Neuronal stem cell (in vitro differentiated cells): ENCODE data around the gene CSNK2B.
A peak's percentile ranks its signal among the peaks of the same experiment; 100 is the strongest.
"Not testable (repeated sequence)": the region's sequence is repeated elsewhere in the genome, so short reads cannot be mapped to it uniquely, and the experiment has no call there.

Source experiments
- DNase-seq: peaks from one replicate; pipeline ENCODE4 v3.0.0-alpha.2; 2013; ENCODE audit warnings: low spot score
- H2AFZ ChIP-seq: one replicate; pipeline ENCODE4 v1.6.1; 2013; ENCODE audit warnings: mild to moderate bottlenecking, low read length, inconsistent platforms
- H2AK5ac ChIP-seq: 2 replicates; pipeline ENCODE4 v1.6.1; 2013; ENCODE audit warnings: low read depth, mild to moderate bottlenecking, inconsistent platforms, low read length, moderate library complexity, mixed read lengths
- H2BK120ac ChIP-seq: 2 replicates; pipeline ENCODE4 v1.6.1; 2013; ENCODE audit warnings: low read depth, mild to moderate bottlenecking, inconsistent platforms, low read length, moderate library complexity, mixed read lengths
- H2BK12ac ChIP-seq: one replicate; pipeline ENCODE4 v1.6.1; 2013; ENCODE audit warnings: low read length, inconsistent platforms
- H2BK15ac ChIP-seq: 2 replicates; pipeline ENCODE4 v1.6.1; 2013; ENCODE audit warnings: mild to moderate bottlenecking, low read length, inconsistent platforms, mixed read lengths
- H2BK5ac ChIP-seq: one replicate; pipeline ENCODE4 v1.6.1; 2013; ENCODE audit warnings: inconsistent platforms, mild to moderate bottlenecking, low read length, moderate library complexity
- H3K14ac ChIP-seq: one replicate; pipeline ENCODE4 v1.6.1; 2013; ENCODE audit warnings: low read length, inconsistent platforms
- H3K18ac ChIP-seq: 2 replicates; pipeline ENCODE4 v1.6.1; 2013; ENCODE audit warnings: low read length, inconsistent platforms
- H3K23ac ChIP-seq: 2 replicates; pipeline ENCODE4 v1.6.1; 2013; ENCODE audit warnings: low read depth, mild to moderate bottlenecking, mixed read lengths, low read length, inconsistent platforms; ENCODE audit not compliant: poor library complexity
- H3K27ac ChIP-seq: replicated peaks from 3 replicates; pipeline ENCODE4 v1.5.1; 2013; ENCODE audit warnings: low read length, inconsistent platforms
- H3K27me3 ChIP-seq, 3 experiments: 2 replicates each; pipeline ENCODE4 v1.6.1; 2013; ENCODE audit warnings: low read length in 3 of 3, mild to moderate bottlenecking in 2 of 3, inconsistent platforms in 1 of 3, low read depth in 1 of 3, mixed read lengths in 1 of 3, moderate library complexity in 1 of 3; ENCODE audit not compliant: control insufficient read depth in 3 of 3, insufficient read depth in 3 of 3
- H3K36me3 ChIP-seq, 2 donors: replicated peaks in 1 of 2; 2 replicates each; pipeline ENCODE4 v1.6.1; 2013; ENCODE audit warnings: low read length in 2 of 2; ENCODE audit not compliant: control insufficient read depth in 2 of 2, insufficient read depth in 2 of 2
- H3K4ac ChIP-seq: 2 replicates; pipeline ENCODE4 v1.6.1; 2013; ENCODE audit warnings: inconsistent platforms, mild to moderate bottlenecking, low read length, moderate library complexity
- H3K4me1 ChIP-seq, 2 donors: 1 replicate in 1 of 2; 2 replicates in 1 of 2; pipeline ENCODE4 v1.6.1; 2013; ENCODE audit warnings: low read length in 2 of 2, low read depth in 1 of 2; ENCODE audit not compliant: control insufficient read depth in 2 of 2, insufficient read depth in 1 of 2
- H3K4me2 ChIP-seq: one replicate; pipeline ENCODE4 v1.6.1; 2013; ENCODE audit warnings: mild to moderate bottlenecking, low read length, inconsistent platforms; ENCODE audit not compliant: insufficient read depth, poor library complexity, severe bottlenecking
- H3K4me3 ChIP-seq, 2 donors: 2 replicates each; pipeline ENCODE4 v1.5.1; 2013; ENCODE audit warnings: low read length in 2 of 2, mild to moderate bottlenecking in 2 of 2, inconsistent platforms in 1 of 2, moderate library complexity in 1 of 2
- H3K79me1 ChIP-seq: one replicate; pipeline ENCODE4 v1.6.1; 2013; ENCODE audit warnings: low read depth, mild to moderate bottlenecking, inconsistent platforms, low read length, moderate library complexity
- H3K9ac ChIP-seq: one replicate; pipeline ENCODE4 v1.6.1; 2013; ENCODE audit warnings: mild to moderate bottlenecking, low read depth, low read length, inconsistent platforms; ENCODE audit not compliant: poor library complexity
- H3K9me3 ChIP-seq, 2 donors: replicated peaks in 1 of 2; 2 replicates each; pipeline versions ENCODE3 to v1.6.1; 2013; ENCODE audit warnings: low read length in 2 of 2, mild to moderate bottlenecking in 2 of 2, inconsistent platforms in 1 of 2, low read depth in 1 of 2, mixed read lengths in 1 of 2, moderate library complexity in 1 of 2; ENCODE audit not compliant: control insufficient read depth in 2 of 2, insufficient read depth in 1 of 2
- H4K8ac ChIP-seq: one replicate; pipeline ENCODE4 v1.6.1; 2013; ENCODE audit warnings: low read depth, mild to moderate bottlenecking, inconsistent platforms, low read length, moderate library complexity
- H4K91ac ChIP-seq: one replicate; pipeline ENCODE4 v1.6.1; 2013; ENCODE audit warnings: low read length, low read depth, mild to moderate bottlenecking, inconsistent platforms; ENCODE audit not compliant: poor library complexity
- WGBS, 2 donors: extraction: QIAGEN DNeasy Blood & Tissue Kit; methylation state at CpG; one replicate each; pipeline ENCODE4 v1.1.7; 2013; ENCODE audit warnings: missing lambda C conversion rate in 2 of 2, mixed read lengths in 1 of 2; ENCODE audit not compliant: insufficient read length in 2 of 2, insufficient replicate concordance in 1 of 2; ENCODE audit errors: extremely low coverage in 2 of 2; 5-methylcytosine and 5-hydroxymethylcytosine counted together

The CSNK2B gene

DNA sequence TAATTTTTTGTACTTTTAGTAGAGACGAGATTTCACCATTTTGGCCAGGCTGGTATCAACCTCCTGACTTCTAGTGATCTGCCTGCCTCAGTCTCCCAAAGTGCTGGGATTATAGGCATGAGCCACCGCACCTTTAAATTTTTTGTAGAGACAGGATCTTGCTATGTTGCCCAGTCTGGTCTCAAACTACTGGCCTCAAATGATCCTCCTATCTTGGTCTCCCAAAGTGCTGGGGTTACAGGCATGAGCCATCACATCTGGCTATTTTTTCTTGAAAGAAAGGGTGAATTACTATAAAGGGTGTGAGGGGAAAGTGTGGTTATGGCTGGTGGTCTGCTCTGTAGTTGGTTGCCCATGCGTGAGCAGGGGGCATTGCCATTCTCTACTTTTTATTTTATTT is 42.3 kb downstream of the CSNK2B start:
- no peak overlapping the region for H3K9ac ChIP-seq
- no peak overlapping the region for H2BK5ac ChIP-seq
- peaks cover under 1 to 3% of the 10 kb centered on the region in 2 donors for H3K4me1 ChIP-seq
- no peak overlapping the region for H2AK5ac ChIP-seq
- no peak overlapping the region for H2BK12ac ChIP-seq
- no CpG with 5 or more reads among the region's 3 CpGs for WGBS, 2 donors
- no peaks in the 10 kb centered on the region for H3K36me3 ChIP-seq
- H3K4me2 ChIP-seq: no peak overlapping the region
- no peak overlapping the region for H3K18ac ChIP-seq
- no peak for DNase-seq
- no peak overlapping the region for H4K91ac ChIP-seq
- no peak overlapping the region for H2BK15ac ChIP-seq
- H4K8ac ChIP-seq: no peak overlapping the region
- no peaks in the 10 kb centered on the region for H3K9me3 ChIP-seq
- peaks cover 0 to 4% (median 0%) of the 10 kb centered on the region in 3 experiments for H3K27me3 ChIP-seq
- H3K14ac ChIP-seq: no peak overlapping the region
- H3K79me1 ChIP-seq: no peaks in the 10 kb centered on the region
- H3K4ac ChIP-seq: no peak overlapping the region
- no peak overlapping the region for H3K4me3 ChIP-seq
- H3K27ac ChIP-seq: no peak overlapping the region
- no peak overlapping the region for H3K23ac ChIP-seq
- no peak overlapping the region for H2BK120ac ChIP-seq
- no peak overlapping the region for H2AFZ ChIP-seq

DNA sequence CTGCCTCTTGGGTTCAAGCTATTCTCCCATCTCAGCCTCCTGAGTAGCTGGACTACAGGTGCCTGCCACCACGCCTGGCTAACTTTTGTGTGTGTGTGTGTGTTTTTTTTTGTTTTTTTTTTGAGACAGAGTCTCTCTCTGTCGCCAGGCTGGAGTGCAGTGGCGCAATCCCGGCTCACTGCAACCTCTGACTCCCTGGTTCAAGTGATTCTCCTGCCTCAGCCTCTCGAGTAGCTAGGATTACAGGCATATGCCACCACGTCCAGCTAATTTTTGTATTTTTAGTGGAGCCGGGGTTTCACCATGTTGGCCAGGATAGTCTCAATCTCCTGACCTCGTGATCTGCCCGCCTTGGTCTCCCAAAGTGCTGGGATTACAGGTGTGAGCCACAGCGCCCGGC is 43.3 kb downstream of the CSNK2B start:
- H2BK12ac ChIP-seq, H3K4me2 ChIP-seq, H2BK5ac ChIP-seq, H3K23ac ChIP-seq, H3K18ac ChIP-seq, H3K9me3 ChIP-seq, H2AFZ ChIP-seq, H4K8ac ChIP-seq, H2AK5ac ChIP-seq, H3K27ac ChIP-seq, H3K79me1 ChIP-seq, H3K14ac ChIP-seq, H3K4me3 ChIP-seq, H2BK120ac ChIP-seq, H4K91ac ChIP-seq, DNase-seq, H3K27me3 ChIP-seq, H3K36me3 ChIP-seq, H2BK15ac ChIP-seq, H3K9ac ChIP-seq, H3K4ac ChIP-seq: not testable (repeated sequence)
- peaks cover 10 to 12% of the 10 kb centered on the region in 2 donors for H3K4me1 ChIP-seq
- no CpG with 5 or more reads among the region's 11 CpGs for WGBS, 2 donors

GRCh38 chr6:31710523-31711219 is 44.8 kb downstream of the CSNK2B start:
- no peak for DNase-seq
- WGBS, 2 donors: no CpG with 5 or more reads among the region's 5 CpGs
- no peaks in the 10 kb centered on the region for H3K79me1 ChIP-seq

GRCh38 chr6:31711233-31711632 is 45.4 kb downstream of the CSNK2B start:
- H3K9me3 ChIP-seq: no peaks in the 10 kb centered on the region
- H3K79me1 ChIP-seq: no peaks in the 10 kb centered on the region
- no peak overlapping the region for H2BK120ac ChIP-seq
- no peak overlapping the region for H4K8ac ChIP-seq
- H3K4me1 ChIP-seq: peaks cover 13 to 17% of the 10 kb centered on the region in 2 donors
- H3K18ac ChIP-seq: peak overlapping the region; percentile 60
- no CpG with 5 or more reads among the region's 8 CpGs for WGBS, 2 donors
- no peak overlapping the region for H3K23ac ChIP-seq
- H2AK5ac ChIP-seq: peak overlapping the region; percentile 89
- no peak overlapping the region for H3K9ac ChIP-seq
- peak overlapping the region; percentile 59 for H2BK5ac ChIP-seq
- peaks cover 0 to 4% (median 0%) of the 10 kb centered on the region in 3 experiments for H3K27me3 ChIP-seq
- no peak overlapping the region for H3K14ac ChIP-seq
- H2AFZ ChIP-seq: no peak overlapping the region
- no peak for DNase-seq
- H3K4me2 ChIP-seq: no peak overlapping the region
- peak overlapping the region; percentile 39 for H4K91ac ChIP-seq
- H3K36me3 ChIP-seq: no peaks in the 10 kb centered on the region
- H2BK12ac ChIP-seq: no peak overlapping the region
- no peak overlapping the region for H3K4ac ChIP-seq
- H2BK15ac ChIP-seq: peak overlapping the region; percentile 35
- H3K27ac ChIP-seq: no peak overlapping the region
- no peak overlapping the region for H3K4me3 ChIP-seq

More at GRCh38 chr6:31710523-31711219, 44.8 kb downstream of the CSNK2B start:
- Histone ChIP-seq H3K36me3 (no peaks in the 10 kb centered on the region), H2BK12ac (no peak overlapping the region), H3K4me1 (peaks cover 13 to 17% of the 10 kb centered on the region in 2 donors), H3K18ac (no peak overlapping the region), H3K9me3 (no peaks in the 10 kb centered on the region), H3K4ac (peak overlapping the region; percentile 10), H3K4me2 (no peak overlapping the region), H2BK15ac (no peak overlapping the region), H2BK120ac (no peak overlapping the region), H3K4me3 (no peak overlapping the region), H3K9ac (no peak overlapping the region), H4K91ac (peak overlapping the region; percentile 39), H3K14ac (no peak overlapping the region), H2AK5ac (peak overlapping the region; percentile 89), H2AFZ (no peak overlapping the region), H3K23ac (peak overlapping the region; percentile 38), H3K27me3 (peaks cover 0 to 4% (median 0%) of the 10 kb centered on the region in 3 experiments), H2BK5ac (peak overlapping the region; percentile 59), H4K8ac (no peak overlapping the region), H3K27ac (no peak overlapping the region)
